Measurements from ENCODE around the gene ZBTB18.

- no peak for TF ChIP-seq CTCF (conservative IDR thresholded peaks at IDR 0.05 in 1 of 2, IDR thresholded peaks at IDR 0.05 in 1 of 2; ENCODE audit: low read depth in 1 of 2, low read length in 2 of 2)
- TF ChIP-seq EZH2 (IDR thresholded peaks at IDR 0.05; ENCODE audit: low read length, missing control alignments) = no peak
Measured at GRCh38 chr1:244074559-244075171, 23.6 kb downstream of the ZBTB18 start.
